Measurements from ENCODE around the gene ROMO1. TPM values are rescaled to one million over a fixed set of nuclear protein-coding genes. Genes with fewer than 3 reads are reported as not detected.
"Not testable (repeated sequence)": the region's sequence is repeated elsewhere in the genome, so short reads cannot be mapped to it uniquely, and the experiment has no call there.

ROMO1 gene
- total RNA-seq, 4 donors from 2014 or later, result 57.4 to 242 (median 150) TPM

GRCh38 chr20:35700625-35701148, 1.5 kb downstream of the ROMO1 start:
- intact Hi-C loops (cut with DNase I; ENCODE audit: low total_unique reads), result no loop called here
- WGBS, 2 donors, result 88 to 89% methylated on average over 7 of the region's 7 CpGs
- DNase-seq (ENCODE audit: low spot score in 2 of 2), result peak in 1 of 2 donors; percentile 63
- no peak overlapping the region for H3K4me3 ChIP-seq (ENCODE audit: low read depth, poor library complexity, severe bottlenecking)
- no peak for TF ChIP-seq CTCF (IDR thresholded peaks at IDR 0.05)
- TF ChIP-seq POLR2A (IDR thresholded peaks at IDR 0.05), result no peak

DNA sequence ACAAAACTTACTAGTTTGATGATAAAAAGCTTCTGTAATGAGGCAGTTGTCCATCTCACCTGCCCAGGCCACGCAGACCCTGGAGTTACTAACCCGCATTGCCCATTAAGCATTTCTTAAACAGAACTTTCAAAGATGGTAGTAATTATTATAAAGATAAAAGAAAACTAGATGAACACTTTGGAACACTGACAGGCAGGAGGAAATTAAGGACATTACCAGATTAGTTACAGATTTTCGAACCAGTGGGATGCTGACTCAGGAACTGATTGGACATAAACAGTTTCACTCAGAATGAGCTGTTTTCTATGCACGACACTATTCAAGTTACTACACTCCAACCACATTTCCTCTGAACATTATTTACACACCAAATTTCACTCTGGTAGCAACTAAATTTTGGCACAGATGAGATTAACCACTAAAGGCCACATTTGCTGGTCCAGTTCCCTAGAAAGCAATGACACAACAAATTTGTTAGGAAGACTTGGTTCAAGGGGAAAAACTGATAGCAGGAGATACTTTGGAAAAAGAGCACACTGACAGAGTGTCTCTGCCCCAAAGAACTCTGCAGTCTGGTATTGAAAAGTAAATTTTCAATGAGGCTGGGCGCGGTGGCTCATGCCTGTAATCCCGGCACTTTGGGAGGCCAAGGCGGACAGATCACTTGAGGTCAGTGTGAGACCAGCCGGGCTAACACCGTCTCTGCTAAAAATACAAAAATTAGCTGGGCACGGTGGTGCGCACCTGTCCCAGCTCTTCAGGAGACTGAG, 3.0 kb downstream of the ROMO1 start:
- H3K4me3 ChIP-seq (ENCODE audit: low read depth, poor library complexity, severe bottlenecking), result no peak overlapping the region
- intact Hi-C loops (cut with DNase I; ENCODE audit: low total_unique reads), result no loop called here
- TF ChIP-seq CTCF (IDR thresholded peaks at IDR 0.05), result no peak
- no peak for TF ChIP-seq POLR2A (IDR thresholded peaks at IDR 0.05)
- WGBS, 2 donors, result 77 to 81% methylated on average over 12 of the region's 12 CpGs
- peak in 1 of 2 donors; percentile 79 for DNase-seq (ENCODE audit: low spot score in 2 of 2)

DNA sequence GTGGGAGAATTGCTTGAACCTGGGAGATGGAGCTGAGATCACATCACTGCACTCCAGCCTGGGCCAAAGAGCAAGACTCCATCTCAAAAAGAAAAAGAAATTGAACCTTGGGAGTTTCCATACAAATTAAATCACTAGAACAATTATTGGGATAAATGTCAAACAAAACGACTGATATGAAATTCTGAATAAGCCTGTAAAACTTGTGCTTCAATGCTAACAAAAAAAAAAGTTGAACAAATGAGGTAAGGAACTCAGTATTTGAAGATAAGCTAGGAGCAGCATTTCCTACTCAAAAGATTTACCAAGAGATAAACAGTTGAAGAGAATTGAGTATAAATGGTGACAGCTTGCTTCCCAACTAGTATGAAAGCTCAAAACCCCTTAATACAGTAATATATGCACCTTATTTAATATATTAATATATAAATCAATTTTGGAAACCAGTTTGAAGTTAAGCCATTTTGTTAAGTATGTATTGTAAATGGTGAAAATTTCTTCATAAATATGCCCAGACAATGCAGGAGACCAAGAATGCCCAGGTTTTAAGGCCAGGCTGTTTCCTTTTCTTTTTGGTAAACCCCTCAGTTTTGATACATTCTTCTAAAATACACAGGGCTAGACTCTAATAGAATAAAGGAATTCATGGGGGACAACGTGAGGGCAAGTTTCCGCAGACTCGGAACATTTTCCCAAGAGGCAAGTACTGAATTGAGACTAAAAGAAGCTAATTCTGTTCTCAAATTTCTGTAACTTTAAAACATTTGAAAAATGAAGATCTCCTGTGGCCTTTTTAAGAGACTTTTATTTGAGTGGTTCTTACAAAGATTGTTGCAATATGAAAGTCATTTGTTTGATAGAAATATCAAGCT, 3.9 kb downstream of the ROMO1 start:
- no peak for DNase-seq (ENCODE audit: low spot score in 2 of 2)
- intact Hi-C loops (cut with DNase I; ENCODE audit: low total_unique reads), result no loop called here
- no peak overlapping the region for H3K4me3 ChIP-seq (ENCODE audit: low read depth, poor library complexity, severe bottlenecking)
- 67% methylated on average over 4 of the region's 4 CpGs for WGBS, 2 donors
- no peak for TF ChIP-seq POLR2A (IDR thresholded peaks at IDR 0.05)
- no peak for TF ChIP-seq CTCF (IDR thresholded peaks at IDR 0.05)

DNA sequence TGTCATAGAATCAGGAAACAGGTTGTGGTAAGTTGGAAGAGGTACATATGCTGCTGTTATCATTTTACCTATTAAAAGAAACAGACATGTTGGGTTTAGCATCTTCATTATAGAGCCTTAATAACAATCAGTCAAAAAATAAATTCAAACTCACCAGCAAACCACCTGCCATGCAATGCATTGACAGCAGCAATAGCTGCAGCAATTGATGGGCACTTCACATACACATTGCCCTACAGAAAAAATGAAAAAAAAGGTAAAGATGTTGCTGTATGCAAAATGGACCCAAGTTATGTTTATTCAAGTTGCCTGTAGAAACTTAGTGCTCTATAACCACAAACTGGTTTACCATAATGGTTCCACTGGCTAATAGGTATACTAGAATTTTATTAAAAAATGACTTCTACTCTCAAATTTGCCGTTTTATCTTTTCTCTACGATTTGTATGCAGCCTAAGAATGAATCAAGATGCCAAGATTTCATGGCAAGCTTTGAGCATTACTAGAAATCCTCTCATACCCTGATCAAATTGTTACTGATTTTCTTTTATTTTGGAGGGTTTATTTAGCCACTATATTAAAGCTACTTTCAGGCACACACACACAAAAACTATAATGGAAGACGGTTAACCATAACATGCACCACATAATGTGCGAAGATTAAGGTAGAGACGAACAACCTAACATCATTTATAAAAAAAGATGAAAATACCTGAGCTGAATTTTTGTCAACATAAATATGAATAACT, 5.5 kb downstream of the ROMO1 start:
- 87 to 91% methylated on average over 5 of the region's 5 CpGs for WGBS, 2 donors

DNA sequence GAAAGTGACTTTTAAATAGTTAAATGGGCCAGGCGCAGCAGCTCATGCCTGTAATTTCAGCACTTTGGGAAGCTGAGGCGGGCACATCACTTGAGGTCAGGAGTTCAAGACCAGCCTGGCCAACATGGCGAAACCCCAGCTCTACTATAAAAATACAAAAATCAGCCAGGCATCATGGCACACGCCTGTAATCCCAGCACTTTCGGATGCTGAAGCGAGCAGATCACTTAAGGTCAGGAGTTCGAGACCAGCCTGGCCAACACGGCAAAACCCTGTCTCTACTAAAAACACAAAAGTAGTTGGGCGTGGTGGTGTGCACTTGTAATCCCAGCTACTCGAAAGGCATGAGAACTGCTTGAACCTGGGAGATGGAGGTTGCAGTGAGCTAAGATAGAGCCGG, 6.7 kb downstream of the ROMO1 start:
- WGBS, 2 donors, result 91 to 92% methylated on average over 11 of the region's 11 CpGs

More for the DNA sequence above, 5.5 kb downstream of the ROMO1 start:
- no peak overlapping the region for H3K4me3 ChIP-seq (ENCODE audit: low read depth, poor library complexity, severe bottlenecking)
- TF ChIP-seq POLR2A (IDR thresholded peaks at IDR 0.05), result no peak
- no peak for TF ChIP-seq CTCF (IDR thresholded peaks at IDR 0.05)
- DNase-seq (ENCODE audit: low spot score in 2 of 2), result no peak
- intact Hi-C loops (cut with DNase I; ENCODE audit: low total_unique reads), result no loop called here

GRCh38 chr20:35706591-35707529, 7.7 kb downstream of the ROMO1 start:
- WGBS, 2 donors, result 92 to 96% methylated on average over 17 of the region's 17 CpGs

More for the DNA sequence above, 6.7 kb downstream of the ROMO1 start:
- DNase-seq (ENCODE audit: low spot score in 2 of 2), result peak in 1 of 2 donors; percentile 50
- intact Hi-C loops (cut with DNase I; ENCODE audit: low total_unique reads); H3K4me3 ChIP-seq (ENCODE audit: low read depth, poor library complexity, severe bottlenecking): not testable (repeated sequence)

More at GRCh38 chr20:35706591-35707529, 7.7 kb downstream of the ROMO1 start:
- DNase-seq (ENCODE audit: low spot score in 2 of 2); H3K4me3 ChIP-seq (ENCODE audit: low read depth, poor library complexity, severe bottlenecking); intact Hi-C loops (cut with DNase I; ENCODE audit: low total_unique reads): not testable (repeated sequence)
